ENCODE measurements around the gene TBX15.

Gene TBX15

GRCh38 chr1:119027759-119028158, 39.6 kb upstream of the TBX15 start:
- DNase-seq, result no peak
- Histone ChIP-seq H3K79me2 (ENCODE audit: insufficient read depth, low read length) (no peaks in the 10 kb centered on the region), H3K9ac (ENCODE audit: low read depth, low read length) (no peak overlapping the region), H3K4me1 (ENCODE audit: insufficient read depth, low read length) (no peaks in the 10 kb centered on the region), H2AFZ (ENCODE audit: low read depth, low read length) (no peak overlapping the region), H3K4me2 (ENCODE audit: insufficient read depth, low read length) (no peak overlapping the region), H3K36me3 (ENCODE audit: insufficient read depth, low read length) (no peaks in the 10 kb centered on the region; the same call in 1 of the 2 replicates), H4K20me1 (ENCODE audit: insufficient read depth, low read length) (no peaks in the 10 kb centered on the region), H3K9me3 (ENCODE audit: insufficient read depth, low read length, severe bottlenecking) (no peaks in the 10 kb centered on the region), H3K4me3 (ENCODE audit: low read depth in 1 of 2, low read length in 2 of 2) (no peak overlapping the region), H3K27me3 (ENCODE audit: insufficient read depth, low read length, poor library complexity) (no peaks in the 10 kb centered on the region), H3K27ac (ENCODE audit: low read length) (no peak overlapping the region)
- no peak for ATAC-seq (ENCODE audit: insufficient read depth, low read depth)
- TF ChIP-seq EZH2 (IDR thresholded peaks at IDR 0.05; ENCODE audit: borderline replicate concordance, low read depth, low read length, severe bottlenecking), result no peak
- TF ChIP-seq CTCF (IDR thresholded peaks at IDR 0.05; ENCODE audit: borderline replicate concordance, extremely low read depth, low read length, poor library complexity, severe bottlenecking), result no peak

- Histone ChIP-seq H2AFZ (ENCODE audit: low read depth, low read length) (no peak overlapping the region), H3K27ac (ENCODE audit: low read length) (no peak overlapping the region), H3K4me3 (ENCODE audit: low read depth in 1 of 2, low read length in 2 of 2) (no peak overlapping the region), H3K27me3 (ENCODE audit: insufficient read depth, low read length, poor library complexity) (no peaks in the 10 kb centered on the region), H3K36me3 (ENCODE audit: insufficient read depth, low read length) (no peaks in the 10 kb centered on the region; the same call in 1 of the 2 replicates), H4K20me1 (ENCODE audit: insufficient read depth, low read length) (no peaks in the 10 kb centered on the region), H3K79me2 (ENCODE audit: insufficient read depth, low read length) (no peaks in the 10 kb centered on the region), H3K9ac (ENCODE audit: low read depth, low read length) (no peak overlapping the region), H3K9me3 (ENCODE audit: insufficient read depth, low read length, severe bottlenecking) (no peaks in the 10 kb centered on the region), H3K4me1 (ENCODE audit: insufficient read depth, low read length) (no peaks in the 10 kb centered on the region), H3K4me2 (ENCODE audit: insufficient read depth, low read length) (no peak overlapping the region)
- no peak for DNase-seq
- ATAC-seq (ENCODE audit: insufficient read depth, low read depth), result no peak
- TF ChIP-seq CTCF (IDR thresholded peaks at IDR 0.05; ENCODE audit: borderline replicate concordance, extremely low read depth, low read length, poor library complexity, severe bottlenecking) (no peak), EZH2 (IDR thresholded peaks at IDR 0.05; ENCODE audit: borderline replicate concordance, low read depth, low read length, severe bottlenecking) (no peak)
These were observed 38.8 kb upstream of the TBX15 start for GRCh38 chr1:119026956-119027355.

GRCh38 chr1:119015547-119015946, 27.4 kb upstream of the TBX15 start:
- no peaks in the 10 kb centered on the region for H4K20me1 ChIP-seq (ENCODE audit: insufficient read depth, low read length)
- no peak overlapping the region for H2AFZ ChIP-seq (ENCODE audit: low read depth, low read length)
- no peak overlapping the region for H3K27ac ChIP-seq (ENCODE audit: low read length)
- H3K4me3 ChIP-seq (ENCODE audit: low read depth in 1 of 2, low read length in 2 of 2), result no peak overlapping the region
- ATAC-seq (ENCODE audit: insufficient read depth, low read depth) (no peak), DNase-seq (no peak)
- TF ChIP-seq EZH2 (IDR thresholded peaks at IDR 0.05; ENCODE audit: borderline replicate concordance, low read depth, low read length, severe bottlenecking) (no peak), CTCF (IDR thresholded peaks at IDR 0.05; ENCODE audit: borderline replicate concordance, extremely low read depth, low read length, poor library complexity, severe bottlenecking) (no peak)
- H3K4me2 ChIP-seq (ENCODE audit: insufficient read depth, low read length), result no peak overlapping the region
- no peaks in the 10 kb centered on the region for H3K79me2 ChIP-seq (ENCODE audit: insufficient read depth, low read length)
- H3K27me3 ChIP-seq (ENCODE audit: insufficient read depth, low read length, poor library complexity), result no peaks in the 10 kb centered on the region
- H3K9ac ChIP-seq (ENCODE audit: low read depth, low read length), result no peak overlapping the region
- no peaks in the 10 kb centered on the region for H3K4me1 ChIP-seq (ENCODE audit: insufficient read depth, low read length)
- no peaks in the 10 kb centered on the region for H3K9me3 ChIP-seq (ENCODE audit: insufficient read depth, low read length, severe bottlenecking)
- no peaks in the 10 kb centered on the region for H3K36me3 ChIP-seq (ENCODE audit: insufficient read depth, low read length)

GRCh38 chr1:119012383-119012782, 24.2 kb upstream of the TBX15 start:
- no peak overlapping the region for H3K27ac ChIP-seq (ENCODE audit: low read length)
- no peak for ATAC-seq (ENCODE audit: insufficient read depth, low read depth)
- no peak for TF ChIP-seq CTCF (IDR thresholded peaks at IDR 0.05; ENCODE audit: borderline replicate concordance, extremely low read depth, low read length, poor library complexity, severe bottlenecking)
- no peak for TF ChIP-seq EZH2 (IDR thresholded peaks at IDR 0.05; ENCODE audit: borderline replicate concordance, low read depth, low read length, severe bottlenecking)

More at GRCh38 chr1:119012383-119012782, 24.2 kb upstream of the TBX15 start:
- Histone ChIP-seq H2AFZ (ENCODE audit: low read depth, low read length) (no peak overlapping the region), H3K36me3 (ENCODE audit: insufficient read depth, low read length) (no peaks in the 10 kb centered on the region), H3K9me3 (ENCODE audit: insufficient read depth, low read length, severe bottlenecking) (no peaks in the 10 kb centered on the region), H3K4me3 (ENCODE audit: low read depth in 1 of 2, low read length in 2 of 2) (no peak overlapping the region), H3K4me1 (ENCODE audit: insufficient read depth, low read length) (no peaks in the 10 kb centered on the region), H3K4me2 (ENCODE audit: insufficient read depth, low read length) (no peak overlapping the region), H3K9ac (ENCODE audit: low read depth, low read length) (no peak overlapping the region), H3K79me2 (ENCODE audit: insufficient read depth, low read length) (no peaks in the 10 kb centered on the region), H4K20me1 (ENCODE audit: insufficient read depth, low read length) (no peaks in the 10 kb centered on the region), H3K27me3 (ENCODE audit: insufficient read depth, low read length, poor library complexity) (no peaks in the 10 kb centered on the region)
- DNase-seq, result no peak

Measured in DND-41 (cell line).